Measurements from ENCODE around the gene NMT1. TPM values are rescaled to one million over a fixed set of nuclear protein-coding genes. Genes with fewer than 3 reads are reported as not detected.

Gene NMT1
- total RNA-seq, 1 donor from 2014 or later, result 101 TPM

GRCh38 chr17:45144199-45145034 is 83.3 kb downstream of the NMT1 start:
- Mint-ChIP-seq H3K36me3 (no peaks in the 10 kb centered on the region), H3K4me1 (peaks cover 50% of the 10 kb centered on the region), H3K27ac (no peak overlapping the region), H3K27me3 (ENCODE audit: insufficient read depth, low read depth) (peaks cover 11% of the 10 kb centered on the region), H3K4me3 (no peak overlapping the region), H3K9me3 (no peaks in the 10 kb centered on the region)
- H3K79me2 ChIP-seq (ENCODE audit: low read depth), result peaks cover 21% of the 10 kb centered on the region
- no peak for TF ChIP-seq CTCF (IDR thresholded peaks at IDR 0.05)
- peak; percentile 39 for TF ChIP-seq EZH2 (IDR thresholded peaks at IDR 0.05)
- H3K27me3 ChIP-seq, result peaks cover 7% of the 10 kb centered on the region
- peaks cover 74% of the 10 kb centered on the region for H3F3A ChIP-seq (ENCODE audit: low read depth)
- H3K9ac ChIP-seq, result no peak overlapping the region
- peak overlapping the region; percentile 68 for H3K4me2 ChIP-seq
- no peak overlapping the region for H3K27ac ChIP-seq
- H3K4me1 ChIP-seq, result peaks cover 33% of the 10 kb centered on the region
- H4K20me1 ChIP-seq (ENCODE audit: low read depth), result peaks cover 6% of the 10 kb centered on the region
- H3K36me3 ChIP-seq, result no peaks in the 10 kb centered on the region
- H3K9me3 ChIP-seq (ENCODE audit: low read depth), result no peaks in the 10 kb centered on the region
- DNase-seq (ENCODE audit: low spot score), result peak; percentile 43
- peak overlapping the region; percentile 23 for H3K4me3 ChIP-seq
- peak overlapping the region; percentile 23 for H2AFZ ChIP-seq (replicated peaks)

GRCh38 chr17:45145035-45145389 is 83.9 kb downstream of the NMT1 start:
- H3K27me3 ChIP-seq, result peaks cover 7% of the 10 kb centered on the region
- peak overlapping the region; percentile 68 for H3K4me2 ChIP-seq
- no peak overlapping the region for H2AFZ ChIP-seq (replicated peaks)
- TF ChIP-seq CTCF (IDR thresholded peaks at IDR 0.05) (no peak), EZH2phosphoT487 (IDR thresholded peaks at IDR 0.05) (no peak), EZH2 (IDR thresholded peaks at IDR 0.05) (no peak)
- Mint-ChIP-seq H3K27ac (no peak overlapping the region), H3K36me3 (no peaks in the 10 kb centered on the region), H3K4me1 (peaks cover 47% of the 10 kb centered on the region), H3K27me3 (ENCODE audit: insufficient read depth, low read depth) (peaks cover 11% of the 10 kb centered on the region), H3K9me3 (no peaks in the 10 kb centered on the region), H3K4me3 (peak overlapping the region; percentile 50)
- H3K9ac ChIP-seq, result no peak overlapping the region
- no peak overlapping the region for H3K4me3 ChIP-seq
- peaks cover 73% of the 10 kb centered on the region for H3F3A ChIP-seq (ENCODE audit: low read depth)
- no peak for DNase-seq (ENCODE audit: low spot score)
- H3K79me2 ChIP-seq (ENCODE audit: low read depth), result peaks cover 27% of the 10 kb centered on the region
- H4K20me1 ChIP-seq (ENCODE audit: low read depth), result peaks cover 12% of the 10 kb centered on the region
- H3K27ac ChIP-seq, result no peak overlapping the region
- no peaks in the 10 kb centered on the region for H3K36me3 ChIP-seq
- no peaks in the 10 kb centered on the region for H3K9me3 ChIP-seq (ENCODE audit: low read depth)
- H3K4me1 ChIP-seq, result peaks cover 27% of the 10 kb centered on the region

GRCh38 chr17:45146166-45146565 is 85.0 kb downstream of the NMT1 start:
- no peaks in the 10 kb centered on the region for H3K9me3 ChIP-seq (ENCODE audit: low read depth)
- no peak overlapping the region for H3K4me2 ChIP-seq
- H3K27ac ChIP-seq, result no peak overlapping the region
- Mint-ChIP-seq H3K4me1 (peaks cover 50% of the 10 kb centered on the region), H3K27me3 (ENCODE audit: insufficient read depth, low read depth) (peaks cover 11% of the 10 kb centered on the region), H3K4me3 (peak overlapping the region; percentile 94), H3K9me3 (no peaks in the 10 kb centered on the region), H3K27ac (peak overlapping the region; percentile 92), H3K36me3 (no peaks in the 10 kb centered on the region)
- H3K9ac ChIP-seq, result no peak overlapping the region
- no peak overlapping the region for H2AFZ ChIP-seq (replicated peaks)
- H3F3A ChIP-seq (ENCODE audit: low read depth), result peaks cover 70% of the 10 kb centered on the region
- no peak for TF ChIP-seq CTCF (IDR thresholded peaks at IDR 0.05)
- TF ChIP-seq EZH2 (IDR thresholded peaks at IDR 0.05), result no peak
- TF ChIP-seq EZH2phosphoT487 (IDR thresholded peaks at IDR 0.05), result no peak
- no peaks in the 10 kb centered on the region for H3K36me3 ChIP-seq
- H3K4me3 ChIP-seq, result no peak overlapping the region
- H3K27me3 ChIP-seq, result peaks cover 7% of the 10 kb centered on the region
- DNase-seq (ENCODE audit: low spot score), result no peak
- peaks cover 35% of the 10 kb centered on the region for H3K4me1 ChIP-seq
- peaks cover 39% of the 10 kb centered on the region for H3K79me2 ChIP-seq (ENCODE audit: low read depth)
- H4K20me1 ChIP-seq (ENCODE audit: low read depth), result peaks cover 24% of the 10 kb centered on the region

Data from neural progenitor cell (in vitro differentiated cells).